Stimulated activated CD4-positive, alpha-beta T cell treated with anti-CD3 and anti-CD28 coated beads, Interleukin-1b, Interleukin-23, amount 100 ng/mL, for 1 hour (primary cell): Measurements from ENCODE around the gene PPP1R15B.

Source experiments
- DNase-seq, 2 donors: peaks; one replicate each; pipeline ENCODE4 v3.0.0-alpha.2; 2020; ENCODE audit warnings: low read depth in 2 of 2

The PPP1R15B gene

GRCh38 chr1:204400882-204401510 lies 10.6 kb downstream of the PPP1R15B start:
- no peak for DNase-seq

- peak in 1 of 2 donors; percentile 11 for DNase-seq
Observed at GRCh38 chr1:204398197-204399125, 13.2 kb downstream of the PPP1R15B start.

GRCh38 chr1:204396015-204396583 lies 15.5 kb downstream of the PPP1R15B start:
- no peak for DNase-seq

- no peak for DNase-seq
Observed at GRCh38 chr1:204391629-204392028, 20.0 kb downstream of the PPP1R15B start.

GRCh38 chr1:204390751-204391466 lies 20.7 kb downstream of the PPP1R15B start:
- DNase-seq: no peak

GRCh38 chr1:204385727-204386126 lies 25.9 kb downstream of the PPP1R15B start:
- no peak for DNase-seq

GRCh38 chr1:204384636-204385352 lies 26.8 kb downstream of the PPP1R15B start:
- no peak for DNase-seq

- no peak for DNase-seq
Observed at GRCh38 chr1:204383163-204383904, 28.3 kb downstream of the PPP1R15B start.

- no peak for DNase-seq
Observed at GRCh38 chr1:204382714-204383083, 28.9 kb downstream of the PPP1R15B start.

GRCh38 chr1:204380293-204380831 lies 31.3 kb downstream of the PPP1R15B start:
- no peak for DNase-seq

GRCh38 chr1:204377800-204378668 lies 33.6 kb downstream of the PPP1R15B start:
- DNase-seq: peak in 1 of 2 donors; percentile 18

- DNase-seq: no peak
Observed at GRCh38 chr1:204376919-204377799, 34.5 kb downstream of the PPP1R15B start.

- no peak for DNase-seq
Observed at GRCh38 chr1:204376465-204376864, 35.2 kb downstream of the PPP1R15B start.

- DNase-seq: no peak
Observed at GRCh38 chr1:204373911-204374310, 37.7 kb downstream of the PPP1R15B start.

GRCh38 chr1:204370176-204370575 lies 41.4 kb downstream of the PPP1R15B start:
- DNase-seq: no peak

GRCh38 chr1:204368996-204369726 lies 42.5 kb downstream of the PPP1R15B start:
- DNase-seq: no peak

- DNase-seq: no peak
Observed at GRCh38 chr1:204367956-204368355, 43.7 kb downstream of the PPP1R15B start.
